HCT116 (cell line): ENCODE results near the gene CYTH2. TPM values are rescaled to one million over a fixed set of nuclear protein-coding genes. Genes with fewer than 3 reads are reported as not detected.

Experiments used
- ATAC-seq: fragments of 200-7000 bp; cut with Tn5 transposase; 2 replicates; pipeline ENCODE4 v1.9.1; 2020; ENCODE audit warnings: mild to moderate bottlenecking, moderate library complexity
- BruUV-seq: library from RNA; stranded (reverse); fragments of 400-500 nt; replicated peaks from 2 replicates; lab custom pipeline; 2021; lab: Mats Ljungman, UMichigan
- CTCF ChIA-PET: fragments of 300-600 bp; sonication (Branson Sonifier 250); formaldehyde crosslinking; loops from one replicate; lab custom pipeline; 2021; ENCODE audit warnings: antibody characterized with exemption; lab: Charles Lee
- POLR2A ChIA-PET: fragments of 300-600, 350-600 bp; sonication (Branson Sonifier 250); formaldehyde crosslinking; loops from one replicate; lab custom pipeline; 2021; ENCODE audit warnings: antibody characterized with exemption; lab: Charles Lee
- RAD21 ChIA-PET, 2 experiments: fragments of 300-600 bp; sonication (Branson Sonifier 250); formaldehyde crosslinking; loops; one replicate each; lab custom pipeline; 2023; ENCODE audit warnings: low total read pairs in 2 of 2; ENCODE audit not compliant: uncharacterized antibody in 2 of 2, unreplicated experiment in 2 of 2, low non-redundant PET in 1 of 2; lab: Charles Lee
- DNase-seq: peaks from one replicate; pipeline ENCODE4 v3.0.0-alpha.2; 2010; ENCODE audit warnings: low read depth, low spot score
- H2AFZ ChIP-seq: fragments of 200-600 bp; shearing (Covaris generic), sonication (generic); 2 replicates; pipeline ENCODE4 v1.6.1; 2017; ENCODE audit warnings: low read depth, mixed run types, mixed read lengths, antibody characterized with exemption, low read length; ENCODE audit not compliant: poor library complexity, severe bottlenecking
- H3K27ac ChIP-seq: 2 replicates; pipeline ENCODE4 v1.5.1; 2012; ENCODE audit warnings: low read depth, low read length
- H3K27me3 ChIP-seq: fragments of 200-600 bp; sonication (generic); 2 replicates; pipeline ENCODE4 v1.6.1; 2016; ENCODE audit warnings: mixed run types, low read length, mixed read lengths; ENCODE audit not compliant: insufficient read depth
- H3K36me3 ChIP-seq, 2 experiments: fragments of 200-500 bp in 1 of 2; fragments of 200-600 bp in 1 of 2; sonication (Bioruptor generic) in 1 of 2; sonication (generic) in 1 of 2; 2 replicates each; pipeline versions ENCODE4 v1.5.1 to v1.6.1; 2014 to 2016; ENCODE audit warnings: low read length in 2 of 2, inconsistent platforms in 1 of 2, mixed read lengths in 1 of 2, mixed run types in 1 of 2; ENCODE audit not compliant: insufficient read depth in 2 of 2, control insufficient read depth in 1 of 2
- H3K4me1 ChIP-seq, 2 experiments: fragments of 200-600 bp in 1 of 2; sonication (generic) in 1 of 2; 2 replicates each; pipeline versions ENCODE4 v1.5.1 to v1.6.1; 2012 to 2017; ENCODE audit warnings: low read length in 2 of 2, inconsistent platforms in 1 of 2, mild to moderate bottlenecking in 1 of 2, mixed read lengths in 1 of 2, mixed run types in 1 of 2, moderate library complexity in 1 of 2; ENCODE audit not compliant: insufficient read depth in 2 of 2, control insufficient read depth in 1 of 2
- H3K4me2 ChIP-seq: fragments of 200-600 bp; sonication (generic); 2 replicates; pipeline ENCODE4 v1.6.1; 2017; ENCODE audit warnings: mixed run types, low read length, mixed read lengths
- H3K4me3 ChIP-seq, 2 experiments: fragments of 200-600 bp in 1 of 2; sonication (generic) in 1 of 2; replicated peaks in 1 of 2; 2 replicates each; pipeline ENCODE4 v1.5.1; 2011 to 2016; ENCODE audit warnings: low read length in 2 of 2, control low read depth in 1 of 2, low read depth in 1 of 2, mild to moderate bottlenecking in 1 of 2, mixed read lengths in 1 of 2, mixed run types in 1 of 2
- H3K79me2 ChIP-seq: fragments of 200-600 bp; sonication (generic); 2 replicates; pipeline ENCODE4 v1.6.1; 2017; ENCODE audit warnings: mild to moderate bottlenecking, mixed run types, low read length, moderate library complexity, mixed read lengths; ENCODE audit not compliant: insufficient read depth
- H3K9ac ChIP-seq: fragments of 200-600 bp; sonication (generic); 2 replicates; pipeline ENCODE4 v1.6.1; 2016; ENCODE audit warnings: low read length, mixed read lengths
- H3K9me2 ChIP-seq: fragments of 200-600 bp; sonication (generic), shearing (Covaris generic); 2 replicates; pipeline ENCODE4 v1.6.1; 2017; ENCODE audit warnings: mixed run types, mild to moderate bottlenecking, moderate library complexity; ENCODE audit not compliant: insufficient read depth
- H3K9me3 ChIP-seq, 2 experiments: fragments of 200-500 bp in 1 of 2; fragments of 200-600 bp in 1 of 2; sonication (Bioruptor generic) in 1 of 2; sonication (generic) in 1 of 2; 2 replicates each; pipeline ENCODE4 v1.6.1; 2014 to 2017; ENCODE audit warnings: low read length in 2 of 2, mixed read lengths in 2 of 2, inconsistent platforms in 1 of 2, low read depth in 1 of 2, mild to moderate bottlenecking in 1 of 2, mixed run types in 1 of 2, moderate library complexity in 1 of 2; ENCODE audit not compliant: control insufficient read depth in 1 of 2, insufficient read depth in 1 of 2
- H4K20me1 ChIP-seq: fragments of 200-600 bp; sonication (generic), shearing (Covaris generic); 2 replicates; pipeline ENCODE4 v1.6.1; 2017; ENCODE audit warnings: mixed run types, mild to moderate bottlenecking, moderate library complexity; ENCODE audit not compliant: insufficient read depth
- CBX3 ChIP-seq: IDR thresholded peaks from 2 replicates; pipeline ENCODE4 v1.6.1; 2012; ENCODE audit warnings: low read depth
- CEBPB ChIP-seq: IDR thresholded peaks from 2 replicates; pipeline ENCODE4 v1.6.1; 2012; ENCODE audit warnings: low read depth
- EGR1 ChIP-seq: IDR thresholded peaks from 2 replicates; pipeline ENCODE4 v1.6.1; 2012; ENCODE audit warnings: low read depth
- ELF1 ChIP-seq: IDR thresholded peaks from 2 replicates; pipeline ENCODE4 v1.6.1; 2012; ENCODE audit warnings: low read depth, borderline replicate concordance
- EZH2 ChIP-seq: fragments of 200-600 bp; sonication (generic); IDR thresholded peaks from 2 replicates; pipeline ENCODE4 v1.6.1; 2017; ENCODE audit warnings: antibody characterized with exemption, mixed run types
- EZH2phosphoT487 ChIP-seq: fragments of 200-600 bp; IDR thresholded peaks from 2 replicates; pipeline ENCODE4 v1.6.1; 2018; ENCODE audit warnings: antibody characterized with exemption, borderline replicate concordance
- FOSL1 ChIP-seq: IDR thresholded peaks from 2 replicates; pipeline ENCODE4 v1.6.1; 2012; ENCODE audit warnings: low read depth
- JUND ChIP-seq: IDR thresholded peaks from 2 replicates; pipeline ENCODE4 v1.6.1; 2012
- POLR2A ChIP-seq: IDR thresholded peaks from 2 replicates; pipeline ENCODE4 v1.7.0; 2011; ENCODE audit warnings: borderline replicate concordance; ENCODE audit not compliant: insufficient read depth, insufficient read length; ENCODE audit errors: extremely low read depth
- POLR2AphosphoS5 ChIP-seq: IDR thresholded peaks from 2 replicates; pipeline ENCODE4 v1.6.1; 2011; ENCODE audit warnings: mild to moderate bottlenecking, low read depth, low read length, moderate library complexity
- SIN3A ChIP-seq: IDR thresholded peaks from 2 replicates; pipeline ENCODE4 v1.6.1; 2012; ENCODE audit warnings: low read depth
- SRF ChIP-seq: IDR thresholded peaks from 2 replicates; pipeline ENCODE4 v1.6.1; 2012; ENCODE audit warnings: low read depth
- TCF7L2 ChIP-seq: IDR thresholded peaks from 2 replicates; pipeline ENCODE4 v1.7.0; 2011; ENCODE audit warnings: borderline replicate concordance, inconsistent platforms; ENCODE audit not compliant: insufficient read depth, insufficient read length; ENCODE audit errors: extremely low read depth
- YY1 ChIP-seq: IDR thresholded peaks from 2 replicates; pipeline ENCODE4 v1.6.1; 2011; ENCODE audit warnings: low read length, low read depth, moderate library complexity, mild to moderate bottlenecking; ENCODE audit not compliant: insufficient replicate concordance; ENCODE audit errors: extremely low read depth
- ZNF274 ChIP-seq: fragments of 200-500 bp; sonication (Bioruptor generic); IDR thresholded peaks from 2 replicates; pipeline ENCODE4 v1.6.1; 2014; ENCODE audit warnings: mild to moderate bottlenecking, low read depth, low read length, inconsistent platforms
- intact Hi-C: fragments of 100-400 bp; cut with micrococcal nuclease; formaldehyde crosslinking; loops from 2 replicates; pipeline ENCODE4 v1.10.0; 2022
- total RNA-seq: library from RNA; stranded (reverse); gene quantifications from one replicate; pipeline ENCODE4 v1.2.1, GENCODE V29; 2021; ENCODE audit not compliant: unreplicated experiment
- TF ChIP-seq, protein P1 (sequence below): IDR thresholded peaks from 2 replicates; pipeline ENCODE4 v1.6.1; 2012
- TF ChIP-seq, protein P2 (sequence below): IDR thresholded peaks from 2 replicates; pipeline ENCODE4 v1.6.1; 2011; ENCODE audit warnings: mild to moderate bottlenecking, low read length, moderate library complexity; ENCODE audit not compliant: insufficient replicate concordance; ENCODE audit errors: extremely low read depth
- TF ChIP-seq, protein P3 (sequence below): IDR thresholded peaks from 2 replicates; pipeline ENCODE4 v1.6.1; 2012; ENCODE audit warnings: low read depth

CYTH2 gene
- total RNA-seq, 1 experiment from 2014 or later = 75.3 TPM

DNA sequence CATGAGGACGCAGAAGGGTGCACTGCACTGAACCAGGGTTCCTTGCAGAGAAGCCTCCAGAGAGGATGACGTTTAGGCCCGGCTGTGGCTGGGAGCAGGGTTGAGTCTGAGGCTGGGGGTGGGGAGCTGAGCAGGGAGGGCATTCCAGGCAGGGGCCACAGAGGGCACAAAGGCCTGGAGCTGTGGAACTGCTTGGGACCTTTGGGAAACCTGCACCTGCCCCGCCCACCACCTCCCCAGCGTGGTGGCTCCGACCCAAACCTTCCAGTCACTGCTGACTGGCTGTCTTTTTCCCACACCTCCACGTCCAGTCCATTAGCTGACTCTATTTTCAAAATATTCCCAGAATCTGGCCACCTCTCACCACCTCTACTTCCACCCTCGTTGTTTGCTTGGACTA lies 47.4 kb downstream of the CYTH2 start:
- Histone ChIP-seq H3K27ac (no peak overlapping the region), H3K4me1 (peaks cover 13 to 48% of the 10 kb centered on the region in 2 experiments; a peak in 3 of 4 replicates), H4K20me1 (no peaks in the 10 kb centered on the region), H3K9me3 (no peaks in the 10 kb centered on the region), H3K9ac (no peak overlapping the region), H2AFZ (no peak overlapping the region), H3K79me2 (no peaks in the 10 kb centered on the region), H3K4me2 (no peak overlapping the region), H3K4me3 (no peak overlapping the region), H3K27me3 (no peaks in the 10 kb centered on the region), H3K36me3 (no peaks in the 10 kb centered on the region), H3K9me2 (no peaks in the 10 kb centered on the region)
- RAD21 ChIA-PET = no interaction called here
- BruUV-seq = no TSS peak
- no peak for ATAC-seq
- CTCF ChIA-PET = no interaction called here
- no peak for DNase-seq
- intact Hi-C loops = no loop called here
- TF ChIP-seq ZNF274 (no peak), JUND (no peak), TCF7L2 (no peak), YY1 (no peak), FOSL1 (no peak), SRF (no peak), POLR2A (no peak), EZH2 (no peak), CEBPB (no peak), EGR1 (no peak), SIN3A (no peak), EZH2phosphoT487 (no peak), CBX3 (no peak), ELF1 (no peak), POLR2AphosphoS5 (no peak)
- TF ChIP-seq, protein P1, sequence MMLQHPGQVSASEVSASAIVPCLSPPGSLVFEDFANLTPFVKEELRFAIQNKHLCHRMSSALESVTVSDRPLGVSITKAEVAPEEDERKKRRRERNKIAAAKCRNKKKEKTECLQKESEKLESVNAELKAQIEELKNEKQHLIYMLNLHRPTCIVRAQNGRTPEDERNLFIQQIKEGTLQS = no peak
- TF ChIP-seq, protein P2, sequence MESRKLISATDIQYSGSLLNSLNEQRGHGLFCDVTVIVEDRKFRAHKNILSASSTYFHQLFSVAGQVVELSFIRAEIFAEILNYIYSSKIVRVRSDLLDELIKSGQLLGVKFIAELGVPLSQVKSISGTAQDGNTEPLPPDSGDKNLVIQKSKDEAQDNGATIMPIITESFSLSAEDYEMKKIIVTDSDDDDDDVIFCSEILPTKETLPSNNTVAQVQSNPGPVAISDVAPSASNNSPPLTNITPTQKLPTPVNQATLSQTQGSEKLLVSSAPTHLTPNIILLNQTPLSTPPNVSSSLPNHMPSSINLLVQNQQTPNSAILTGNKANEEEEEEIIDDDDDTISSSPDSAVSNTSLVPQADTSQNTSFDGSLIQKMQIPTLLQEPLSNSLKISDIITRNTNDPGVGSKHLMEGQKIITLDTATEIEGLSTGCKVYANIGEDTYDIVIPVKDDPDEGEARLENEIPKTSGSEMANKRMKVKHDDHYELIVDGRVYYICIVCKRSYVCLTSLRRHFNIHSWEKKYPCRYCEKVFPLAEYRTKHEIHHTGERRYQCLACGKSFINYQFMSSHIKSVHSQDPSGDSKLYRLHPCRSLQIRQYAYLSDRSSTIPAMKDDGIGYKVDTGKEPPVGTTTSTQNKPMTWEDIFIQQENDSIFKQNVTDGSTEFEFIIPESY = no peak
- TF ChIP-seq, protein P3, sequence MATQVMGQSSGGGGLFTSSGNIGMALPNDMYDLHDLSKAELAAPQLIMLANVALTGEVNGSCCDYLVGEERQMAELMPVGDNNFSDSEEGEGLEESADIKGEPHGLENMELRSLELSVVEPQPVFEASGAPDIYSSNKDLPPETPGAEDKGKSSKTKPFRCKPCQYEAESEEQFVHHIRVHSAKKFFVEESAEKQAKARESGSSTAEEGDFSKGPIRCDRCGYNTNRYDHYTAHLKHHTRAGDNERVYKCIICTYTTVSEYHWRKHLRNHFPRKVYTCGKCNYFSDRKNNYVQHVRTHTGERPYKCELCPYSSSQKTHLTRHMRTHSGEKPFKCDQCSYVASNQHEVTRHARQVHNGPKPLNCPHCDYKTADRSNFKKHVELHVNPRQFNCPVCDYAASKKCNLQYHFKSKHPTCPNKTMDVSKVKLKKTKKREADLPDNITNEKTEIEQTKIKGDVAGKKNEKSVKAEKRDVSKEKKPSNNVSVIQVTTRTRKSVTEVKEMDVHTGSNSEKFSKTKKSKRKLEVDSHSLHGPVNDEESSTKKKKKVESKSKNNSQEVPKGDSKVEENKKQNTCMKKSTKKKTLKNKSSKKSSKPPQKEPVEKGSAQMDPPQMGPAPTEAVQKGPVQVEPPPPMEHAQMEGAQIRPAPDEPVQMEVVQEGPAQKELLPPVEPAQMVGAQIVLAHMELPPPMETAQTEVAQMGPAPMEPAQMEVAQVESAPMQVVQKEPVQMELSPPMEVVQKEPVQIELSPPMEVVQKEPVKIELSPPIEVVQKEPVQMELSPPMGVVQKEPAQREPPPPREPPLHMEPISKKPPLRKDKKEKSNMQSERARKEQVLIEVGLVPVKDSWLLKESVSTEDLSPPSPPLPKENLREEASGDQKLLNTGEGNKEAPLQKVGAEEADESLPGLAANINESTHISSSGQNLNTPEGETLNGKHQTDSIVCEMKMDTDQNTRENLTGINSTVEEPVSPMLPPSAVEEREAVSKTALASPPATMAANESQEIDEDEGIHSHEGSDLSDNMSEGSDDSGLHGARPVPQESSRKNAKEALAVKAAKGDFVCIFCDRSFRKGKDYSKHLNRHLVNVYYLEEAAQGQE = no peak
- POLR2A ChIA-PET = no interaction called here
